HEK293 (cell line): ENCODE results near the gene PRR19.

ENCODE experiments used
- EGR2 ChIP-seq: fragments of 450-650 bp; formaldehyde crosslinking; IDR thresholded peaks from 2 replicates; pipeline ENCODE4 v1.5.1; 2016; ENCODE audit warnings: low read depth, missing biosample characterization, missing genetic modification characterization
- FEZF1 ChIP-seq: fragments of 450-650 bp; formaldehyde crosslinking; IDR thresholded peaks from 2 replicates; pipeline ENCODE4 v1.5.1; 2016; ENCODE audit warnings: missing biosample characterization, missing genetic modification characterization
- PRDM10 ChIP-seq: fragments of 450-650 bp; formaldehyde crosslinking; IDR thresholded peaks from 2 replicates; pipeline ENCODE4 v1.5.1; 2016; ENCODE audit warnings: missing biosample characterization, missing genetic modification characterization
- REPIN1 ChIP-seq: fragments of 450-650 bp; formaldehyde crosslinking; IDR thresholded peaks from 2 replicates; pipeline ENCODE4 v1.5.1; 2017; ENCODE audit warnings: missing biosample characterization, missing genetic modification characterization, low read depth
- SALL2 ChIP-seq: fragments of 450-650 bp; formaldehyde crosslinking; IDR thresholded peaks from 2 replicates; pipeline ENCODE4 v1.5.0; 2017; ENCODE audit warnings: missing biosample characterization, mild to moderate bottlenecking, missing genetic modification characterization, borderline replicate concordance
- SCRT2 ChIP-seq: fragments of 450-650 bp; formaldehyde crosslinking; IDR thresholded peaks from 2 replicates; pipeline ENCODE4 v1.5.1; 2016; ENCODE audit warnings: missing biosample characterization, missing genetic modification characterization
- SP7 ChIP-seq: fragments of 450-650 bp; formaldehyde crosslinking; IDR thresholded peaks from 2 replicates; pipeline ENCODE4 v1.5.1; 2016; ENCODE audit warnings: missing biosample characterization, missing genetic modification characterization
- TRIM28 ChIP-seq: IDR thresholded peaks from 2 replicates; pipeline ENCODE4 v1.6.1; 2011; ENCODE audit warnings: low read length, control low read depth, borderline replicate concordance
- YY1 ChIP-seq: fragments of 450-650 bp; formaldehyde crosslinking; IDR thresholded peaks from 2 replicates; pipeline ENCODE4 v1.5.1; 2018; ENCODE audit warnings: missing biosample characterization, missing genetic modification characterization
- ZNF140 ChIP-seq: fragments of 450-650 bp; formaldehyde crosslinking; IDR thresholded peaks from 2 replicates; pipeline ENCODE4 v1.5.1; 2016; ENCODE audit warnings: missing biosample characterization, missing genetic modification characterization
- ZNF155 ChIP-seq: fragments of 450-650 bp; formaldehyde crosslinking; IDR thresholded peaks from 2 replicates; pipeline ENCODE4 v1.5.1; 2016; ENCODE audit warnings: missing biosample characterization, missing genetic modification characterization
- ZNF24 ChIP-seq: fragments of 450-650 bp; formaldehyde crosslinking; IDR thresholded peaks from 2 replicates; pipeline ENCODE4 v1.5.1; 2016; ENCODE audit warnings: missing biosample characterization, missing genetic modification characterization
- ZNF394 ChIP-seq: fragments of 450-650 bp; formaldehyde crosslinking; IDR thresholded peaks from 2 replicates; pipeline ENCODE4 v1.5.1; 2016; ENCODE audit warnings: missing biosample characterization, missing genetic modification characterization, mild to moderate bottlenecking, moderate library complexity, borderline replicate concordance
- ZNF398 ChIP-seq: fragments of 450-650 bp; formaldehyde crosslinking; IDR thresholded peaks from 2 replicates; pipeline ENCODE4 v1.5.1; 2017; ENCODE audit warnings: missing biosample characterization, missing genetic modification characterization
- ZNF449 ChIP-seq: fragments of 450-650 bp; formaldehyde crosslinking; IDR thresholded peaks from 2 replicates; pipeline ENCODE4 v1.5.1; 2017; ENCODE audit warnings: missing biosample characterization, mild to moderate bottlenecking, missing genetic modification characterization, moderate library complexity
- ZNF514 ChIP-seq: fragments of 450-650 bp; formaldehyde crosslinking; IDR thresholded peaks from 2 replicates; pipeline ENCODE4 v1.5.1; 2016; ENCODE audit warnings: missing biosample characterization, missing genetic modification characterization
- ZNF776 ChIP-seq: fragments of 450-650 bp; formaldehyde crosslinking; IDR thresholded peaks from 2 replicates; pipeline ENCODE4 v1.5.0; 2017; ENCODE audit warnings: missing biosample characterization, missing genetic modification characterization, borderline replicate concordance
- ZNF830 ChIP-seq: fragments of 450-650 bp; IDR thresholded peaks from 2 replicates; pipeline ENCODE4 v1.5.0; 2018; ENCODE audit warnings: missing biosample characterization, missing genetic modification characterization, low read depth, mild to moderate bottlenecking, moderate library complexity
- ZSCAN18 ChIP-seq: fragments of 450-650 bp; formaldehyde crosslinking; IDR thresholded peaks from 2 replicates; pipeline ENCODE4 v1.5.1; 2016; ENCODE audit warnings: missing biosample characterization, missing genetic modification characterization
- TF ChIP-seq, protein P1 (sequence below): fragments of 450-650 bp; formaldehyde crosslinking; IDR thresholded peaks from 2 replicates; pipeline ENCODE4 v1.5.1; 2016; ENCODE audit warnings: missing biosample characterization, missing genetic modification characterization
- TF ChIP-seq, protein P2 (sequence below): fragments of 450-650 bp; formaldehyde crosslinking; IDR thresholded peaks from 2 replicates; pipeline ENCODE4; 2016; ENCODE audit warnings: missing biosample characterization, missing genetic modification characterization
- TF ChIP-seq, protein P3 (sequence below): fragments of 450-650 bp; formaldehyde crosslinking; IDR thresholded peaks from 2 replicates; pipeline ENCODE4 v1.5.1; 2016; ENCODE audit warnings: missing biosample characterization, missing genetic modification characterization
- TF ChIP-seq, protein P4 (sequence below): fragments of 450-650 bp; formaldehyde crosslinking; IDR thresholded peaks from 2 replicates; pipeline ENCODE4 v1.5.1; 2016; ENCODE audit warnings: missing biosample characterization, missing genetic modification characterization

Gene PRR19

DNA sequence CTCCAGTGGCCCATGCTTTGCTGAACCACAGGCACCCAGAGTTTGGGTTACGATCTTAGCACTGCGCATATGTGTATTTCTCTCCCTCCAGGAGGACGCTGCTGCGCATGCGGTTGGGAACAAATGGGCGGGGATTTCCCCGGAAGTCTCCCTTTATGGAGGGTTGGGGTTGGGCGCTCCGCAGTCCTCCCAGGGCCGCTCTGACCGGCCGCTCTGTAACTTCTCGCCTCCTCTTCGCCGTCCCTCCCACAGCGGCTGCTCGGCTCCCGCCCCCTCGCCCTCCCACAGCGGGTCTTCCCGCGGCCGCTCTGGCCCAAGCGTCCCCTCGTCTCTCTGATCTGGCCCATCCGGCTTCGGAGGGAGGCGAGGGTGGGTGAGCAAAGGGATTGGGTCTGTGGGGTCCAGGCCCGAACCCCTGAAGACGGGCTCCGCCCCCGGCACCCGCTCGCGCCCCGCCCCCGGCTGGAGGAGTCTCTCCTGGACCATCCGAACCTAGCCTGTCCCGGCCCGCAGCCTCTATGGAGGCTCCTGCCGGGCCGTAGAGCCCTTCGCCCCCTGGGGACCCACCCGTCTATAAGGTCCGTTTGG is 23.5 kb downstream of the PRR19 start, which contains the start of gene MEGF8 (continued):
- no peak; the same call in 1 of the 2 replicates for TF ChIP-seq ZNF394
- no peak for TF ChIP-seq ZNF776 (tag by site-specific recombination)
- peak; percentile 66 for TF ChIP-seq ZNF24 (tag by site-specific recombination)
- TF ChIP-seq ZNF140 (tag by site-specific recombination) = no peak
- peak; percentile 87 for TF ChIP-seq ZNF398 (tag by site-specific recombination)
- TF ChIP-seq YY1 (tag by site-specific recombination) = no peak
- TF ChIP-seq, protein P1, sequence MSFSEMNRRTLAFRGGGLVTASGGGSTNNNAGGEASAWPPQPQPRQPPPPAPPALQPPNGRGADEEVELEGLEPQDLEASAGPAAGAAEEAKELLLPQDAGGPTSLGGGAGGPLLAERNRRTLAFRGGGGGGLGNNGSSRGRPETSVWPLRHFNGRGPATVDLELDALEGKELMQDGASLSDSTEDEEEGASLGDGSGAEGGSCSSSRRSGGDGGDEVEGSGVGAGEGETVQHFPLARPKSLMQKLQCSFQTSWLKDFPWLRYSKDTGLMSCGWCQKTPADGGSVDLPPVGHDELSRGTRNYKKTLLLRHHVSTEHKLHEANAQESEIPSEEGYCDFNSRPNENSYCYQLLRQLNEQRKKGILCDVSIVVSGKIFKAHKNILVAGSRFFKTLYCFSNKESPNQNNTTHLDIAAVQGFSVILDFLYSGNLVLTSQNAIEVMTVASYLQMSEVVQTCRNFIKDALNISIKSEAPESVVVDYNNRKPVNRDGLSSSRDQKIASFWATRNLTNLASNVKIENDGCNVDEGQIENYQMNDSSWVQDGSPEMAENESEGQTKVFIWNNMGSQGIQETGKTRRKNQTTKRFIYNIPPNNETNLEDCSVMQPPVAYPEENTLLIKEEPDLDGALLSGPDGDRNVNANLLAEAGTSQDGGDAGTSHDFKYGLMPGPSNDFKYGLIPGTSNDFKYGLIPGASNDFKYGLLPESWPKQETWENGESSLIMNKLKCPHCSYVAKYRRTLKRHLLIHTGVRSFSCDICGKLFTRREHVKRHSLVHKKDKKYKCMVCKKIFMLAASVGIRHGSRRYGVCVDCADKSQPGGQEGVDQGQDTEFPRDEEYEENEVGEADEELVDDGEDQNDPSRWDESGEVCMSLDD = peak; percentile 85
- no peak for TF ChIP-seq ZNF514
- peak; percentile 98 for TF ChIP-seq EGR2 (tag by site-specific recombination)
- no peak for TF ChIP-seq SCRT2 (tag by site-specific recombination)
- TF ChIP-seq ZNF155 = no peak
- no peak for TF ChIP-seq FEZF1
- peak; percentile 90; the same call in 1 of the 2 replicates for TF ChIP-seq TRIM28
- TF ChIP-seq, protein P2, sequence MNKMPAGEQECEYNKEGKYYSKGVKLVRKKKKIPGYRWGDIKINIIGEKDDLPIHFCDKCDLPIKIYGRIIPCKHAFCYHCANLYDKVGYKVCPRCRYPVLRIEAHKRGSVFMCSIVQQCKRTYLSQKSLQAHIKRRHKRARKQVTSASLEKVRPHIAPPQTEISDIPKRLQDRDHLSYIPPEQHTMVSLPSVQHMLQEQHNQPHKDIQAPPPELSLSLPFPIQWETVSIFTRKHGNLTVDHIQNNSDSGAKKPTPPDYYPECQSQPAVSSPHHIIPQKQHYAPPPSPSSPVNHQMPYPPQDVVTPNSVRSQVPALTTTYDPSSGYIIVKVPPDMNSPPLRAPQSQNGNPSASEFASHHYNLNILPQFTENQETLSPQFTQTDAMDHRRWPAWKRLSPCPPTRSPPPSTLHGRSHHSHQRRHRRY = no peak
- TF ChIP-seq ZSCAN18 = no peak
- TF ChIP-seq, protein P3, sequence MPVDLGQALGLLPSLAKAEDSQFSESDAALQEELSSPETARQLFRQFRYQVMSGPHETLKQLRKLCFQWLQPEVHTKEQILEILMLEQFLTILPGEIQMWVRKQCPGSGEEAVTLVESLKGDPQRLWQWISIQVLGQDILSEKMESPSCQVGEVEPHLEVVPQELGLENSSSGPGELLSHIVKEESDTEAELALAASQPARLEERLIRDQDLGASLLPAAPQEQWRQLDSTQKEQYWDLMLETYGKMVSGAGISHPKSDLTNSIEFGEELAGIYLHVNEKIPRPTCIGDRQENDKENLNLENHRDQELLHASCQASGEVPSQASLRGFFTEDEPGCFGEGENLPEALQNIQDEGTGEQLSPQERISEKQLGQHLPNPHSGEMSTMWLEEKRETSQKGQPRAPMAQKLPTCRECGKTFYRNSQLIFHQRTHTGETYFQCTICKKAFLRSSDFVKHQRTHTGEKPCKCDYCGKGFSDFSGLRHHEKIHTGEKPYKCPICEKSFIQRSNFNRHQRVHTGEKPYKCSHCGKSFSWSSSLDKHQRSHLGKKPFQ = no peak
- peak; percentile 89 for TF ChIP-seq PRDM10
- TF ChIP-seq SALL2 = no peak
- no peak for TF ChIP-seq ZNF830 (tag by site-specific recombination)
- peak; percentile 98 for TF ChIP-seq ZNF449 (tag by site-specific recombination)
- peak; percentile 64; the same call in 1 of the 2 replicates for TF ChIP-seq REPIN1
- peak; percentile 85; the same call in 1 of the 2 replicates for TF ChIP-seq SP7 (tag by site-specific recombination)
- TF ChIP-seq, protein P4, sequence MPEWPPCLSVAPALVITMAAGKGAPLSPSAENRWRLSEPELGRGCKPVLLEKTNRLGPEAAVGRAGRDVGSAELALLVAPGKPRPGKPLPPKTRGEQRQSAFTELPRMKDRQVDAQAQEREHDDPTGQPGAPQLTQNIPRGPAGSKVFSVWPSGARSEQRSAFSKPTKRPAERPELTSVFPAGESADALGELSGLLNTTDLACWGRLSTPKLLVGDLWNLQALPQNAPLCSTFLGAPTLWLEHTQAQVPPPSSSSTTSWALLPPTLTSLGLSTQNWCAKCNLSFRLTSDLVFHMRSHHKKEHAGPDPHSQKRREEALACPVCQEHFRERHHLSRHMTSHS (tag by site-specific recombination) = 0 out of 2 replicates have a peak, but pooled peaks have one; percentile 15
